ENCODE data around the gene CYP3A7. TPM values are rescaled to one million over a fixed set of nuclear protein-coding genes. Genes with fewer than 3 reads are reported as not detected.

Gene CYP3A7
- total RNA-seq, 4 donors from 2014 or later, result not detected

- TF ChIP-seq CTCF (IDR thresholded peaks at IDR 0.05; ENCODE audit: low read depth), result no peak
Measured at GRCh38 chr7:99768471-99768870, 33.5 kb upstream of the CYP3A7 start.

- TF ChIP-seq CTCF (IDR thresholded peaks at IDR 0.05; ENCODE audit: low read depth), result no peak
Measured at GRCh38 chr7:99767662-99768061, 32.7 kb upstream of the CYP3A7 start.

- TF ChIP-seq CTCF (IDR thresholded peaks at IDR 0.05; ENCODE audit: low read depth), result no peak
Measured at GRCh38 chr7:99766484-99767099, 31.6 kb upstream of the CYP3A7 start.

- no peak for TF ChIP-seq CTCF (IDR thresholded peaks at IDR 0.05; ENCODE audit: low read depth)
Measured at GRCh38 chr7:99764478-99764877, 29.5 kb upstream of the CYP3A7 start.

- no peak for TF ChIP-seq CTCF (IDR thresholded peaks at IDR 0.05; ENCODE audit: low read depth)
Measured at GRCh38 chr7:99762680-99763327, 27.8 kb upstream of the CYP3A7 start.

GRCh38 chr7:99755085-99755484, 20.1 kb upstream of the CYP3A7 start:
- TF ChIP-seq CTCF (IDR thresholded peaks at IDR 0.05; ENCODE audit: low read depth), result no peak

GRCh38 chr7:99752356-99752755, 17.4 kb upstream of the CYP3A7 start:
- TF ChIP-seq CTCF (IDR thresholded peaks at IDR 0.05; ENCODE audit: low read depth), result no peak

All from subcutaneous adipose tissue (tissue), 4 donors.